ENCODE data around the gene CTDP1. TPM values are rescaled to one million over a fixed set of nuclear protein-coding genes. Genes with fewer than 3 reads are reported as not detected.
A peak's percentile ranks its signal among the peaks of the same experiment; 100 is the strongest.

Gene CTDP1
- total RNA-seq, 1 experiment from 2014 or later: 16.1 TPM

GRCh38 chr18:79790996-79791972 lies 111.7 kb downstream of the CTDP1 start:
- no peak overlapping the region for H3K4me3 Mint-ChIP-seq (ENCODE audit: unreplicated experiment)
- peaks cover 2% of the 10 kb centered on the region for H3K27me3 Mint-ChIP-seq (ENCODE audit: insufficient read depth, unreplicated experiment)
- H3K27ac Mint-ChIP-seq (ENCODE audit: unreplicated experiment): no peak overlapping the region
- Histone ChIP-seq H3K4me1 (no peaks in the 10 kb centered on the region), H3K9me3 (no peaks in the 10 kb centered on the region), H3K36me3 (ENCODE audit: control insufficient read depth, insufficient read depth, low read length) (no peaks in the 10 kb centered on the region), H3K4me3 (ENCODE audit: low read depth, low read length) (no peak overlapping the region), H3K27me3 (replicated peaks; ENCODE audit: control insufficient read depth, insufficient read depth, low read length) (no peaks in the 10 kb centered on the region)
- POLR2A ChIA-PET: no interaction called here
- no peaks in the 10 kb centered on the region for H3K9me3 Mint-ChIP-seq (ENCODE audit: unreplicated experiment)
- TF ChIP-seq CTCF (IDR thresholded peaks at IDR 0.05; ENCODE audit: insufficient read depth in 1 of 2, low read depth in 1 of 2, low read length in 1 of 2, severe bottlenecking in 1 of 2, unreplicated experiment in 1 of 2): no peak
- intact Hi-C loops (cut with micrococcal nuclease; ENCODE audit: unreplicated experiment): no loop called here
- H3K4me1 Mint-ChIP-seq (ENCODE audit: low read depth, unreplicated experiment): no peaks in the 10 kb centered on the region
- CTCF ChIA-PET: no interaction called here
- no peaks in the 10 kb centered on the region for H3K36me3 Mint-ChIP-seq (ENCODE audit: insufficient read depth, unreplicated experiment)
- no TSS peak for BruUV-seq (replicated peaks)
- peak; percentile 16 to 39 for DNase-seq

- peaks cover 2% of the 10 kb centered on the region for H3K27me3 Mint-ChIP-seq (ENCODE audit: insufficient read depth, unreplicated experiment)
- CTCF ChIA-PET: no interaction called here
- BruUV-seq (replicated peaks): no TSS peak
- H3K4me1 ChIP-seq: no peaks in the 10 kb centered on the region
- H3K36me3 Mint-ChIP-seq (ENCODE audit: insufficient read depth, unreplicated experiment): no peaks in the 10 kb centered on the region
- TF ChIP-seq CTCF (IDR thresholded peaks at IDR 0.05; ENCODE audit: insufficient read depth in 1 of 2, low read depth in 1 of 2, low read length in 1 of 2, severe bottlenecking in 1 of 2, unreplicated experiment in 1 of 2): no peak
- no peak overlapping the region for H3K27ac Mint-ChIP-seq (ENCODE audit: unreplicated experiment)
- no peak overlapping the region for H3K4me3 Mint-ChIP-seq (ENCODE audit: unreplicated experiment)
- no peaks in the 10 kb centered on the region for H3K4me1 Mint-ChIP-seq (ENCODE audit: low read depth, unreplicated experiment)
- no peaks in the 10 kb centered on the region for H3K27me3 ChIP-seq (replicated peaks; ENCODE audit: control insufficient read depth, insufficient read depth, low read length)
- H3K4me3 ChIP-seq (ENCODE audit: low read depth, low read length): no peak overlapping the region
- no peaks in the 10 kb centered on the region for H3K9me3 ChIP-seq
- intact Hi-C loops (cut with micrococcal nuclease; ENCODE audit: unreplicated experiment): no loop called here
- peaks cover 4% of the 10 kb centered on the region for H3K9me3 Mint-ChIP-seq (ENCODE audit: unreplicated experiment)
- H3K36me3 ChIP-seq (ENCODE audit: control insufficient read depth, insufficient read depth, low read length): no peaks in the 10 kb centered on the region
- DNase-seq: no peak
- POLR2A ChIA-PET: no interaction called here
Measured at GRCh38 chr18:79792096-79792987, 112.7 kb downstream of the CTDP1 start.

- Mint-ChIP-seq H3K36me3 (ENCODE audit: insufficient read depth, unreplicated experiment) (no peaks in the 10 kb centered on the region), H3K27me3 (ENCODE audit: insufficient read depth, unreplicated experiment) (peaks cover 2% of the 10 kb centered on the region)
Measured at GRCh38 chr18:79792988-79793355, 113.4 kb downstream of the CTDP1 start.

More at GRCh38 chr18:79792988-79793355, 113.4 kb downstream of the CTDP1 start:
- H3K9me3 ChIP-seq: no peaks in the 10 kb centered on the region
- Mint-ChIP-seq H3K4me3 (ENCODE audit: unreplicated experiment) (no peak overlapping the region), H3K27ac (ENCODE audit: unreplicated experiment) (no peak overlapping the region), H3K4me1 (ENCODE audit: low read depth, unreplicated experiment) (no peaks in the 10 kb centered on the region), H3K9me3 (ENCODE audit: unreplicated experiment) (peaks cover 9% of the 10 kb centered on the region)
- no TSS peak for BruUV-seq (replicated peaks)
- ChIA-PET CTCF (no interaction called here), POLR2A (no interaction called here)
- H3K4me1 ChIP-seq: no peaks in the 10 kb centered on the region
- no peak for DNase-seq
- no peaks in the 10 kb centered on the region for H3K27me3 ChIP-seq (replicated peaks; ENCODE audit: control insufficient read depth, insufficient read depth, low read length)
- H3K4me3 ChIP-seq (ENCODE audit: low read depth, low read length): no peak overlapping the region
- intact Hi-C loops (cut with micrococcal nuclease; ENCODE audit: unreplicated experiment): no loop called here
- no peaks in the 10 kb centered on the region for H3K36me3 ChIP-seq (ENCODE audit: control insufficient read depth, insufficient read depth, low read length)
- TF ChIP-seq CTCF (IDR thresholded peaks at IDR 0.05; ENCODE audit: insufficient read depth in 1 of 2, low read depth in 1 of 2, low read length in 1 of 2, severe bottlenecking in 1 of 2, unreplicated experiment in 1 of 2): no peak
